GM19238 (cell line): ENCODE results near the gene GLI3.

Experiments
- DNase-seq: peaks from one replicate; pipeline ENCODE4 v3.0.0; 2011; ENCODE audit warnings: low spot score; ENCODE audit not compliant: insufficient read length

GLI3 gene

DNA sequence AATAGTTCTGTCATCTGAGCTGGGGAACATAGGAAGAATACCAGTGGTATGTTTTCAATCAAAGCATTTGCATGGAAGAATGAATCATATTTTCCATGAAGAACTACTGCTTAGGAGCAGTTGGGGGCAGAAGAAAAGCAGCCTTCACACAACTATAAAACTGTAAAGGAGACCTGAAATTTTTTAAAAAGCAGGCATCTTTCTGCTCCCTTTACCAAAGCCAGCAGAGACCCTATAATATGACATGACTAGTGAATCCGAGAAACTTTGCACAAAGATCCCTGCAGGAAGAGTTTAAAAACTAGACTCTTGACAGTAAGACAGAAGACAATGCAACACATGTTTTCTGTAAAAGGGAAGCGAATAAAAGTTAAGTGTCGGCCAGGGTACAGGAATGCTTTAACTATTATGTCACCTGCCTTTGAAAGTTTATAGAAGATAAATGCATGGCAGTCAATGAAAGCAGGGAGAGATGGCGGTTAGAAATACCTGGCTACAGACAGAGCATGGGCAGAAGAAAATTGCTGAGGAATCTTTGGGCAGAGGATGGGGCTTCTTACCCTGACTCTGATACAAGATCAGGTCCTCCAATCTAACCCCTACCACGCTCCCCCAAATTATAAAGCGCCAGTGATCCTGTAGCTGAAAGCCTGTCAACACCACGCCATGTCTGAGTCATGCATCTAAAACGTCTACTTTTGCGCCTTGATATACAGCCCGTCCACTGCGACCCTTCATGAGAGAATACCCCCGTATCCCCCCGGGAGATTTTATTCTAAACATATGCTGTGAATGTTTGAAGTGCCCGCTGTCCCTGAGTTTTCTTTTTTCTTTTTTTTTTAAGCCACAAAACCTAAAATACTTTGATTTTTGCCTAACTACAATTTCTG, 93.1 kb downstream of the GLI3 start:
- no peak for DNase-seq

DNA sequence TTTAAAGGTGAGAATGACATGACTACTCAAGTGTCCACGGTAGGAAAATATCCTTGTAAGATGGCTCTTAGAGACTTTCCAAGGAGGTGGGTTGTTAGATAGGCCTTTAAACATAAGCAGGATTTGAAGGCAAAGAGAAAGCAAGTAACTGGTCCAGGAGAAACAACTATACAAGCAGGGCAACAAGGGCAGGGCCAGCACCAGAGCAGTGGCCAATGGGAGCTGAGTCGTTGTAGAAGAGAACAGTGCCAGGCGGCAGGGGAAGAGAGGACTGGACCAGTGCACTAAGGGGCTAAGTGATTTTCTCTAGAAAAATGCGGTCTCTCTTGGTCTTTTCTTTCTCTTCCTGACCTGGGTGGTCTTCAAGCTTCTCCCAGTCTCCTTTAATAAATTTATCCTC, 94.9 kb downstream of the GLI3 start:
- DNase-seq: no peak

DNA sequence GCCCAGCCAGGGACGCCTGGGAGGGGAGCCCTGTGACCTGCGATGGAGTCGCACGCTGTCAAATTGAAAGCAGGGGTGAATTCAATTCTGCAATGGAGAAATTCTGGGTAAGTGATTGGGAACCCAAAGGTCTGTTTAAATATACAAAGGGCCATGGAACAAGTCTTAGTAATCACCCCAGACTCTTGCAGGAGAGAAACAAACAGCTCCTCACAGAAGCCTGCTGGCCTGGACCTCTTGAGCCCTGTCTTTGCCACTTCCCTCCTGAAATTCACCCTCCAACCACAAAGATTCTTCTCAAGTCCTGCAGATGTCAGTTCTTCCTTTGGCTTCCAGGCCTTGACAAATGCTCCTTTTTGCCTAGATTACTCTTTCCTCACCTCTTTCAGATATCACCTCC, 97.3 kb downstream of the GLI3 start:
- DNase-seq: no peak

DNA sequence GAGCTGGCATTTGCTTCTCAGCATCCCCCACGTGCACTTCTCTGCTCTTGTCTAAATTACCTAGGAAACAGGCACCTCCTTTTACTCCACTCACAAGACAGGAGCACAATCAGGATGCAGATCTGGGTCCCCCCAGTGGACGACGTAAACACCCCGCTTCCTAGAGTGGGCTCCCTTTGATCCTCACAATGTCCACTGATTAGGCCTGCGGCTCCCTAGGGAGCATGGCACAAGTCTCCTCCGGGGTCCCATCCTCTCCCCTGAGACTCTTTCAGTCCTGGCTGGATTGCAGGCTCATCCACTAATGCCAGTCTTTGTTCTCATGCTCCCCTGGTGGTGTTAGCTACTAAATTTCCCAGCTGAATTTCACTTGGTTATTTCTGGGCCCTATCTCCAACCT, 98.3 kb downstream of the GLI3 start:
- no peak for DNase-seq

DNA sequence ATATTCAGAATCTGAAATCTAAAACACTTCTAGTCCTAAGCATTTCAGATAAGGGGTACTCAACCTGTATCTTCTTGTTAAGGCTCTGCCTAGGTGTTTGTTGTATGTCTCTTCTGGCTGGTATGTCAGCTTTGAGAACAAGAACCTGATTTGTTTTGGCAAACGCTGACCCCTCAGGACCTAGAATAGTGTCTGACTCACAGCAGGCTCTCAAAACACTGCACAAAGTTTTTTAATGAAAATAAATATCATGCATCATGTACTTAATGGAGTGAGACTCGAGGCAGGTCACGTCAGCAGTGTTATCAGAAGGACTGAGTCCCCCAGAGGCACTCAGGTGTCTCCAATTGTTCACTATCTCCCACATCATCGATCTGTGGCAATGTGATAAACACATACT, 99.1 kb downstream of the GLI3 start:
- DNase-seq: no peak

DNA sequence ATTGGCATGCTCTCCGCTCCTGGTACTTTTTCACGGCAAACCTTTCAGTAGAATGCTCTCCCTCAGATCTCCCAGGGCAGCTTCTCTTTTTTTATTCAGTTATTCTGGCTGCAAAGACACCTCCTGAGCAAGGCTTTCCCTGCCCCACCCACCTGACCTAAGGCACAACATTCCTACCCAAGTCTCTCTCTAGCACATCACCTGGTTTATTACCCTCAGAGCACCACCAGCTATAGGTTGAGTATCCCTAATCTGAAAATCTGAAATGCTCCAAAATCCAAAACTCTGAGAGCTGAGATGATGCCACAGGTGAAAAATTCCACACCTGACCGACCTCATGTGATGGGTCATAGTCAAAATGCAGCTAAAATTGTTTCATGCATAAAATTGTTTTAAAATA, 99.6 kb downstream of the GLI3 start:
- DNase-seq: no peak

DNA sequence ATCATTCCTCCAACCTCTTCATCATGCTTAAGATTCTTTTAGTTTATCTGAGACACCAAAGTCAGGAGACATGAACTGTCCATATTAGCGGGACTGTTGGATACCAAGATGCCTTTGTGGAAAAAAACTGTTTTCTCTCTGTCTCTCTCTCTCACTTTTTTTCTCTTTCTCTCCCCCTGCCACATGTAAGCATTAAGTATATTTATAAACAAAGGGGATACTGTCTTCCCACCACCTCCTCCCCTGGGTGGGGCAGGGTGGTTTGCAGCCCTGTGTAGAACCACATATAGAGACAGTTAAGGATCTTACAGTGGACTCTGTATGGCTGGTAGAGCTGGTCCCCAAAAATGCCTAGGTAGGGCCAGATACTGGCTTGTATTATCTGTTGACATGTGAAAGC, 101.3 kb downstream of the GLI3 start:
- no peak for DNase-seq

DNA sequence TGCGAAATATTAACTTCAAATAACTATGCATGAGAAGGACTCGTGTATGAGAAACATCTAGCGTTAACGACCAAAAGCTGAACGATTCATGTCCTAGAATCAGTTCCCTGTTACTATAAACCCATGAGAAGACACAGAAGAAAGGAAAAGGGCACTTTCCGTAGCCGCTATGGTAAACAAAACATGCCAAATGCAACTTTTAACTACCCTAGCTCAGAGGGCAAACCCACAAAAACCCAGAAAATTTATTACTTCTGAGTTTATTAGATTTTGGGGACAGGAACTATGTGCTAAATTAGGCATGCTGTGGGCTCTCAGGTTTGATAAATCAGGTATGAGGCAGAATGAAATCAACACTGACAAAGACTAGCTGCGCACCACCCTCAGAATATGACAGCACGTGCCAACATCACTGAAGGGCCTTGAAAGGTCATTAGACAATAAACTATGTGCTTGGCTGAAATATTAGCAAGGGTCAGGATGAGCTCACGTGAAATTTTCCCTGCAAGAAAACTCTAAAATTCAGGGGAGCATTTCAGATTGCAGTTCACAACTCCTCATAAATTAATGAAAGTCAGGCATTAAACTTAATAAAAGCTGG, 102.6 kb downstream of the GLI3 start:
- DNase-seq: no peak

DNA sequence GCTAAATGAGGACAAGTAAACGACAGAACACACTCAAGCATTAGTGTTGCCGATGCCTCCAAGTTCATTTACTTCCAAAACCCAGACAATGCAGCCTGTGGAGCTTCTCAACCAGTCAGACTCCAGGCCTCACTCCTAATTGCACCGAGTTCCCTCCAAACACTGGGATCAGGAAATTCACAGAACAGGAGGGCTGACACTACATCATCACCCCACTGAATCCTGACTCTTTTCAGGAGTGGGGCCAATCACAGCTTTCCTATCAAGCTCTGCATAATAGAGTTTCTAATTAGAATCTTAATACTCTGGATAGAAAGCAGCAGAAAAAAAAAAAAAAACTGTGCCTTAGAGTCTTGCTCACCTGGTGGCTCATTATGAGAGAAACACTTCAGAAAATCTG, 103.7 kb downstream of the GLI3 start:
- no peak for DNase-seq

DNA sequence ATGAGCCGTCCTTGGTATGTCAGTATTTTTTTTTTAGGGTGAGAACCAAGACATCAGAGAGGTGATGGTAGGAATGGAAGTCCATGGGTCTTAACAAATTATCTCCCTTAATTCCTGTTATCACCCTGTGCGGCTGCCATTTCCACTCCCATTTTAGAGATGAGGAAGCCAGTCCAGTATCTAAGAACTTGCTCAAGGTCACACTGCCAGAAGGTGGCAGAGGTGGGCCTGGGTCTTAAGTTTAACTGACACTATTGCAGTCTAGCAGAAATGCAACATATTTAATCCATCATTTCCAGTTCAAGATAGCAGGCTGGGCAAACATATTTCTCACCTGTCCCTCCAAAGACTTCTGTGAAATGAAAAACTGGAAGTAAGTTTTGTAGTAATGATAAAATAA, 108.3 kb downstream of the GLI3 start:
- no peak for DNase-seq

DNA sequence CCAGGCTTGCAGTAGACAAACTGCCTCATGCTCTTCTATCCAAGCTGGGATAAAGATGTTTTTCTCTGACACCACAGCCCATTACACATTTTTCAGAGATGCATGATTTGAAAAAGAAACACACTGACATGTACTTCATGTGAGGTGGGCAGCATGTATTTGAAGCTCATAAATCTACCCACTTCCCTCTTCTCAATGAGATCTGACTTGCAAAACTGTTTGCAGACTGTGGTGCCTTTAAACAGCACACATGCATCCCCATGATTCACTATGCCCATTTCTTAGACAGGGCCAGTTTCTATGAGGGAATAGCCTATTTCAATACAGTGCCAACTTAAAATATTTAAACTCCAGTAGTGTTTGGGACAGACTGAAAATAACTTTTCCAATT, 109.8 kb downstream of the GLI3 start:
- no peak for DNase-seq

DNA sequence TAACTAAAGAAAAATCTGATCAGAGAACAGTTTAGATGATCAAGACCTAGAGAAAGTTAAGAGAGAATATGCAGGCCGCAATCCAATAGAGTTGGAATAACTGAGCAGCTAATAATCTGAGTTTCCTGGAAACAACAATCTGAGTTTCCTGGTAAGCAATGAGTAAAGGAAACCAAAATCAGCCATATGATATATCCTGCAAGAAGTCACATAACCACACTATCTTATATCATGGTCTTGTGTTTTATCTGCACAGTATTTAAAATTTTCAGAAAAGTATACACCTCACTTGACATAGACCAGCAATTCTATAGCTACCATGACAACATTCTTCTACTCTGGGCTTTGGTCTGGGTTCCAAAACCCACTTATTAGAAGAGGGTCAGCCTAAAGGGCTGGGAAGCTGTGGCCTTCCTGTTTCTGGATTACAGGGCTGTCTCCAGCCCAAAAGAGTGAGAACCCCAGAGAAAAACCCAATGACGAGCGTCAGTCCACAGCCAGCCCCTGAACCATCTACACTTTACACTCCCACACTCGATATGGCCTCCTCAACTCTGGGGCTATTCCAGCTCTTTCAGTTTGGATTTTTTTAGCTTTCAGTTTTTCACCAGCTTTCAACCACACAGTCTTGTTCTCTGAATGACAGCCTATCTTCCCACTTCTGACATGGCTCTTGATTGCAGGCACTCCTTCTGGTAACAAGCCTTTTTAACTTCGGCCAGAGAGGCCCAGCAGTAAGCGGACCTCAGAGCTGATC, 110.4 kb downstream of the GLI3 start:
- no peak for DNase-seq

DNA sequence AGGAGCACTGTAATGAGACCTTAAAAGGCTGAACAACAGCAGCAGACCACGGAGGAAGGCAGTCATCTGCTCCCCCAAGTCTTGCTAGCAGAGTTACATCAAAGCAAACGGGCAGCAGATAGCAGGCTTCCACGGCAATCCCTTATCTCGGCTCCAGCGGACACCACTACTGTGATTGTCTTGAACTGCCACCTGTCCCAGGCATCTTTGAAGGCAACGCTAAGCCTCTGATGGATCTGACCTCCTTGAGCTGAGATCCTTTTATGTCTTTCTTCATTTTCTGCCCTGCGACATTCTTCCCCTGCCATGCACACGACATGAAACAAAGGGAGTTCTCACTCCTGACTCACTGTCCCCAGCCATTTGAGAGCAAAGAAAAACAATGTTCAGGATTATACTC, 111.7 kb downstream of the GLI3 start:
- DNase-seq: no peak

DNA sequence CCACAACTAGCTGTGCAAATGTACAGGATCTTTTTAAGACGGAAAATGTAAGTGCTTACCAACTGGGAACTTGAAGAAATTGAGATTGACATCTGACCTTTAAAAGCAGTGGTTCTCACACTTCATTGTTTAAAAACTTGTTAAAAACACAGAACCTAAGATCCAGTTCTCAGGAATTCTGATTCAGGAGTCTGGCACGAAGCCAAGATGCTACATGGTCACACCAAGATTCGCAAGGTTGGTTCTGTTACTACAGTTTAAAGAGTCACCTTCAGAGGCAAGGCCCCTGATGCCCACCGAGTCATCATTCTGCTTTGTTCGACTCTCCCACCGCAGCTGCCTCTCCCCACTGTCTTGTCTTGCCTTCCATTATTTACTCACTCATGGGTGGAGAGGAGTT, 113.3 kb downstream of the GLI3 start:
- no peak for DNase-seq

DNA sequence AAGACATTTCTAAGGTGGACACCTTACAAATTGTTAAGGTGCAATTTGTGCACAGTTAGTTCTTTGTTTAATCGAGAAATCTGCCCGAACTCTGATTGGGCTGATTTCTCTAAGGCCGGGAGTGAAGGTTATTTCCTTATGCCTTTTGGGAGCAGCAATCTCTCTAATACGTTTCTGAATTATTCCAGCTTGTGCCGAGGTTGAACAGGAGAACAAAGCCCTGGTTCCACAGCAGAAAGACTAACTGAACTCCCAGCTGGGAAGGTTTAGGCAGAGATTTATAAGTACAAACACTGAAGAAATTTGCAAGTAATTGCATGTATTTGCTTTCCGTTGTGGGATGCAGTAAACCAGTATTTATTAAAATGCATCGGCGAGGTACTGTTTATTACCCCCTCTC, 116.8 kb downstream of the GLI3 start:
- DNase-seq: no peak

DNA sequence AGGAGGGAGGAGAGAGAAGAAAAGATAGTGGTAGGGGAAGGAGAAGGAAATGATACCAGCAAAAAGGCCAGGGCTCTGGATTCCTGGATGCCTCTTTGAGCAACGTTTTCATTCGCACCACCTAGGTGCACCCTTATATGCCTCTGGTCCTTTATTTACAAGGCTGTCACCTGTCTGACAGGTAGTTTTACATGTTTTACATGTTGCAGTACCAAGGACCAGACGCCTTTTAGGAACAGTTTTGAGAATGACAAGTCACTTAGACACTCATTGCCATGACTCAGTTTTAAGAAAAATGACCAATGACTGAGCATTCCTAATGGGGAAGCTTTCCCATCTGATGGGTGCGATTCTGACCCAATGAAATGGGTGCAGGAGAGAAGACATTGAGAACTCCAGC, 119.8 kb downstream of the GLI3 start:
- no peak for DNase-seq

DNA sequence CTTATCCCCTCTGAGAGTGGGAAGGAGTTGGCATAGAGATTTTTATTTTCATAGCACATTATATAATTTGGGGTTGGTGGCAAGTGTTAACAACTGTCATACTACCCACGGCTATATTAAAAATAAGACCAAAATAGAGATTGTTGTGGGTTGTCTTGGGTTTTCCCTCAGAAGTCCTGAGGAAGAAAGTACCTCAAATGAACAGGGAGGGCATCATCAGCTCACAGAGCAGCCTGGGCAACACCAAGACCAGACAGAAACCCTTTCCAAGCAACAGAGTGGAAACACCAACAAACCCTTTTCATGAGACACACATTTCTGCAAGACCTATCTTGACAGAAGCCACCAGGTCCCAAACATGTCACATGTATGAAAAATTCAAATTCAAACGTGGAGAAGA, 121.2 kb downstream of the GLI3 start:
- DNase-seq: no peak

DNA sequence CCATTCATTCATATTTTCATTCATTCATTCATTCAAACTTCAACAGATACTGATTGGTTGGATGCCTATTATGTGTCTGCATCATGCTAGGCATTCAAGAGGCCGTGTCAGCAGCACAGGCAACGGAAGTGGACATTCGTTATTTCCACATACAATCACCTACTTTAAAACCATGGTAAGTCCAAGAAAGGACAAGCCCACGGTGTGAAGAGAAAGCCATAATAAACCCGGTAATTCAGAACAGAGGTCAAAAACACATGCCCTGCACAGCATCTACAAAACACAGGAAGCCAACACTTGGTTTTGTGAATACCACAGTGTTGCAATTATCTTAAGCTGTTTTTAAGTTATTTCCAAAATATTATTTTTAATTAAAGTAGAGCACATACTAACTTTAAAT, 126.7 kb downstream of the GLI3 start:
- DNase-seq: no peak

DNA sequence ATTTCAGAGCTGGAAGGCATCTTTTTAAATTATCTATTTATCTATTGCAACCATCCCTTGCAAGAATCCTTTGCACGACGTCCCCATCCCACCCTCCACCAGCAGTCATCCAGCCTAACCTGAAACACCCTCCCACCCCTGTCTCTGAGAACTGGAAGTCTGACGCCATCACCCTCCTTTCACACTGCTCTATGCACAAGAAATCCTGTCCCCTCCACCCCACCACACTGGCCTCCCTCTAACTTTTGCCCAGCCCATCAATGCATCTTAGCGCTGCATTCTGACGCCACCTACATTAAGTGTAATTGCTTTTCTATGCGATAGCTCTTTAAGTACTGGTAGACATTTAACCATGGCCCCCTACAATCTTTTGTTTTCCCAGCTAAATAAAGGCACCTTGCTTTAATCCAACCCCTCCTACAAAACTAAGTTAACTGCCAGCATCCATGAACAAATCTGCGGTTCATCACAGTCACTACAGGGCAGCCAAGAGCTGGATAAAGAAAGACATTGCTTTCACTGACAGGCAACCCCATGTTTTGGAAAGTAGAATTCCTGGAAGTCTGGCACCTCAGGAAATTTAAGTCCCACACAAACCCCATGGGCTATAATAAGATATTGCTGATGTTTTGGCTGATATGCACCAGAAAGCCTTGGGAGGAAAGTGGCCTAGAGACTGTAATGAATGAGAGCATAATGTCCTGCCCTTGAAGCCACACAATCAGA, 128.0 kb downstream of the GLI3 start:
- DNase-seq: no peak

DNA sequence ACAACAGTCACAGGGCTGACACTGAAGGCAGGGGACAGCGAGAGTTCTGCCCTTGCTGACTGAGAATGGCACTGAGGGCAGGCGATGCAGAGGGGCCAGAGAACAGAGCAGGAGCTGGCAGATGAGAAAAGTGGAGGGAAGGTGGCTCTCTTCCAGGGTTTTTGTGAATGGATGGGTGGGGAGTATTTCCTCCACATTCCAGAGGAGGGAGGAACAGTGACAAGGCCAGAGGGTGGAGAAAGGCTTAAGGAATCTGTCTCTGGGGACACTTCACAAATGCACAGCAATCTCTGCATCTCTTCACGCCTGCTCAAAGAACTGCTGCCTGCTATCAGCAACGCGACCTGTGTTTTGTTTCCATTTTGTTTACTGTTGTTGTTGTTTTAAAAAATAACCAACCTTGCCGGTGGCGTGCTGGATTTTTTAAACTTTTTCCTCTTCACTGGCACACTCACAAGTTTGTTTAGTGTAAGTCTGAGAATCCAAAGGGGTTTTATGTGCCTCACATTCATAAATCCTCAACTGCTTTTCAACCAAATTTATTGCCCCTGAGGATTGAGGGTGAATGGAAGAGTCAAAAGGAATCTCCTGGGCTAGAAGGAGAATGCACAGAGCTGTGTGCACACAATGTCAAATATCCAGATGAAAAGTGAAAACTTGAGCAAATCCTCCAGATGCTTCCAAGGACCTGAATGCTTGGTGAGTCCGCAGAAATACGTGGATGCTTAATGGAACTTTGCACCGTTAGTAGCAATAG, 129.3 kb downstream of the GLI3 start:
- no peak for DNase-seq

DNA sequence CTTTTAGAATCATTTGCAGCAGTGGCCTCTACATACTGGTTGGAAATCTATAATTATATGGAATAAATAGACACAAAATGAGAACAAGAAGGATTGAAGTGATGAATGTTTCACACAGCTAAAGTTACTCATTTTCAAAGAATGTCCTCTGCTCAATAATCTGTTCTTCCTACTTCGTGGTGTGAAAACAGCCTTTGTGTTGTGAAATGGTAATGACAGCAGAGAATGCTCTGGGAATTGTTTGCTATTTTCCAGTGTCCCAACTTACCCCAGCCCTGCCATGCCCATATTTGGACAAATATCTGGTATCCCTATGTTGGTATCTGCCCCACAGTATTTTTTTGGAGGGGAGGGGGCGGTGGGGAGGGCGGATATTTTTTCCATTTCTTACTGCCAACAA, 130.4 kb downstream of the GLI3 start:
- DNase-seq: no peak
